Fibroblast of pulmonary artery (primary cell): ENCODE data around the gene VWC2.

Source experiments
- DNase-seq: peaks from one replicate; pipeline ENCODE4 v3.0.0-alpha.2; 2010; ENCODE audit warnings: low read depth
- H3K4me3 ChIP-seq: replicated peaks from 2 replicates; pipeline ENCODE4 v1.5.1; 2011; ENCODE audit warnings: low read depth, mild to moderate bottlenecking, control low read depth, low read length, moderate library complexity
- TF ChIP-seq, protein P1 (sequence below): IDR thresholded peaks from 2 replicates; pipeline ENCODE4 v1.5.1; 2011; ENCODE audit warnings: mild to moderate bottlenecking, control low read depth, low read length, inconsistent platforms; ENCODE audit errors: missing control alignments

The VWC2 gene

GRCh38 chr7:49797987-49798660 is 24.7 kb downstream of the VWC2 start:
- no peak overlapping the region for H3K4me3 ChIP-seq
- TF ChIP-seq, protein P1, sequence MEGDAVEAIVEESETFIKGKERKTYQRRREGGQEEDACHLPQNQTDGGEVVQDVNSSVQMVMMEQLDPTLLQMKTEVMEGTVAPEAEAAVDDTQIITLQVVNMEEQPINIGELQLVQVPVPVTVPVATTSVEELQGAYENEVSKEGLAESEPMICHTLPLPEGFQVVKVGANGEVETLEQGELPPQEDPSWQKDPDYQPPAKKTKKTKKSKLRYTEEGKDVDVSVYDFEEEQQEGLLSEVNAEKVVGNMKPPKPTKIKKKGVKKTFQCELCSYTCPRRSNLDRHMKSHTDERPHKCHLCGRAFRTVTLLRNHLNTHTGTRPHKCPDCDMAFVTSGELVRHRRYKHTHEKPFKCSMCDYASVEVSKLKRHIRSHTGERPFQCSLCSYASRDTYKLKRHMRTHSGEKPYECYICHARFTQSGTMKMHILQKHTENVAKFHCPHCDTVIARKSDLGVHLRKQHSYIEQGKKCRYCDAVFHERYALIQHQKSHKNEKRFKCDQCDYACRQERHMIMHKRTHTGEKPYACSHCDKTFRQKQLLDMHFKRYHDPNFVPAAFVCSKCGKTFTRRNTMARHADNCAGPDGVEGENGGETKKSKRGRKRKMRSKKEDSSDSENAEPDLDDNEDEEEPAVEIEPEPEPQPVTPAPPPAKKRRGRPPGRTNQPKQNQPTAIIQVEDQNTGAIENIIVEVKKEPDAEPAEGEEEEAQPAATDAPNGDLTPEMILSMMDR = no peak
- no peak for DNase-seq

- no peak overlapping the region for H3K4me3 ChIP-seq
- TF ChIP-seq, protein P1 = no peak
- DNase-seq = no peak
Measured at GRCh38 chr7:49800031-49800430, 26.6 kb downstream of the VWC2 start.

GRCh38 chr7:49802600-49802999 is 29.2 kb downstream of the VWC2 start:
- no peak for DNase-seq
- TF ChIP-seq, protein P1 = no peak
- no peak overlapping the region for H3K4me3 ChIP-seq

GRCh38 chr7:49803812-49804211 is 30.4 kb downstream of the VWC2 start:
- no peak for DNase-seq
- TF ChIP-seq, protein P1 = no peak
- no peak overlapping the region for H3K4me3 ChIP-seq

DNA sequence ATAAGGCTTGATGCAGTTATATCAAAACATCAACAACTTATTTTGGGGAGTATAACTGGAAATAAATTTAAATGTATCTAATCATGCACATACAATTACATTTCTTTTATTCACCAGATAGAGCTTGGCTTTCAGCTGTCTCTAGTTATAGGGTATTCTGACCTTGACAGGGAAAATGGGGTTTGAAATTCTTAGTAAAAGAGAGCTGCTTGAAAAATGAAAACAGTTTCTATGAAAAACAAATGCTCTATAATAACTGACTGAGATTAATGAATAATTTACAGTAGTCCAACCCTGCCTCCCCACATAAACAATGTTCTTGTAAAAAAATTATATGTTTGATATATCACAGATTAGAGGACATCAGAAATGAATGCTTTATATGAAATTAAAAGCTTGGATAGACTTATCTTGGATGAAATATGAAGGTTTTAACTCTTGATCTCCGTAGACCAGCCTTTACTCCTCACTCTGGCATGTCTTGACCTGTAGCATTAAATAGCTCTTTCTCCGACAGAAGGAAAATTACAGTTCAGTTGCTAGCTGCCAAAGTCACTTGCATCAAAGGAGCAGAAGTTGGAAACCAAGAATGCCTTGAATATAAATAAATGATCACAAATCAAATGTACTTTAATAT is 32.1 kb downstream of the VWC2 start:
- no peak overlapping the region for H3K4me3 ChIP-seq
- TF ChIP-seq, protein P1 = no peak
- no peak for DNase-seq

DNA sequence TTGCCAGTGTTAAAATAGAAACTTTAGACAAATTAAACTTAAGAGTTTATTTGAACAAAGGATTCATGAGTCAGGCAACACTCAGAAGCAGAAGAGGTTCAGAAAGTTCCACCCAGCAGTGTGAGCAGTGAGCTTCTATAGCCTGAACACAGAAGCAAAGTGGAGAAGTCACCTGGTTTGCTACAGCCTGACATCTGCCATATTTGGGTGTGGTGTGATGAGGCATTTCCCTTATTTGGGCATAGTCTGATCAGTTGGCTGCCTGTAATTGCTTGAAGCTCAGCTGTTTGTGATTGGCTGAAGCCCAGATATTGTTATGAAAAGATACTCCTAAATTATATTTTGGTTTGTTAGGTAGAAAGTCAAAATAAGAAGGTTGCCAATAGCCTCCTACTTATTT is 39.1 kb downstream of the VWC2 start:
- TF ChIP-seq, protein P1 = no peak
- H3K4me3 ChIP-seq = no peak overlapping the region
- no peak for DNase-seq

- DNase-seq = no peak
- TF ChIP-seq, protein P1 = no peak
- no peak overlapping the region for H3K4me3 ChIP-seq
Measured at GRCh38 chr7:49817279-49817678, 43.8 kb downstream of the VWC2 start.
